NCI-H2196 (cell line): Measurements from ENCODE around the gene HEG1.
"Not testable (repeated sequence)": the region's sequence is repeated elsewhere in the genome, so short reads cannot be mapped to it uniquely, and the experiment has no call there.

ENCODE experiments used
- DNase-seq: peaks from one replicate; lab custom pipeline; 2025; ENCODE audit not compliant: unreplicated experiment; lab: John Stamatoyannopoulos, UW

The HEG1 gene, protein sequence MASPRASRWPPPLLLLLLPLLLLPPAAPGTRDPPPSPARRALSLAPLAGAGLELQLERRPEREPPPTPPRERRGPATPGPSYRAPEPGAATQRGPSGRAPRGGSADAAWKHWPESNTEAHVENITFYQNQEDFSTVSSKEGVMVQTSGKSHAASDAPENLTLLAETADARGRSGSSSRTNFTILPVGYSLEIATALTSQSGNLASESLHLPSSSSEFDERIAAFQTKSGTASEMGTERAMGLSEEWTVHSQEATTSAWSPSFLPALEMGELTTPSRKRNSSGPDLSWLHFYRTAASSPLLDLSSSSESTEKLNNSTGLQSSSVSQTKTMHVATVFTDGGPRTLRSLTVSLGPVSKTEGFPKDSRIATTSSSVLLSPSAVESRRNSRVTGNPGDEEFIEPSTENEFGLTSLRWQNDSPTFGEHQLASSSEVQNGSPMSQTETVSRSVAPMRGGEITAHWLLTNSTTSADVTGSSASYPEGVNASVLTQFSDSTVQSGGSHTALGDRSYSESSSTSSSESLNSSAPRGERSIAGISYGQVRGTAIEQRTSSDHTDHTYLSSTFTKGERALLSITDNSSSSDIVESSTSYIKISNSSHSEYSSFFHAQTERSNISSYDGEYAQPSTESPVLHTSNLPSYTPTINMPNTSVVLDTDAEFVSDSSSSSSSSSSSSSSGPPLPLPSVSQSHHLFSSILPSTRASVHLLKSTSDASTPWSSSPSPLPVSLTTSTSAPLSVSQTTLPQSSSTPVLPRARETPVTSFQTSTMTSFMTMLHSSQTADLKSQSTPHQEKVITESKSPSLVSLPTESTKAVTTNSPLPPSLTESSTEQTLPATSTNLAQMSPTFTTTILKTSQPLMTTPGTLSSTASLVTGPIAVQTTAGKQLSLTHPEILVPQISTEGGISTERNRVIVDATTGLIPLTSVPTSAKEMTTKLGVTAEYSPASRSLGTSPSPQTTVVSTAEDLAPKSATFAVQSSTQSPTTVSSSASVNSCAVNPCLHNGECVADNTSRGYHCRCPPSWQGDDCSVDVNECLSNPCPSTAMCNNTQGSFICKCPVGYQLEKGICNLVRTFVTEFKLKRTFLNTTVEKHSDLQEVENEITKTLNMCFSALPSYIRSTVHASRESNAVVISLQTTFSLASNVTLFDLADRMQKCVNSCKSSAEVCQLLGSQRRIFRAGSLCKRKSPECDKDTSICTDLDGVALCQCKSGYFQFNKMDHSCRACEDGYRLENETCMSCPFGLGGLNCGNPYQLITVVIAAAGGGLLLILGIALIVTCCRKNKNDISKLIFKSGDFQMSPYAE (N-terminal part only)

DNA sequence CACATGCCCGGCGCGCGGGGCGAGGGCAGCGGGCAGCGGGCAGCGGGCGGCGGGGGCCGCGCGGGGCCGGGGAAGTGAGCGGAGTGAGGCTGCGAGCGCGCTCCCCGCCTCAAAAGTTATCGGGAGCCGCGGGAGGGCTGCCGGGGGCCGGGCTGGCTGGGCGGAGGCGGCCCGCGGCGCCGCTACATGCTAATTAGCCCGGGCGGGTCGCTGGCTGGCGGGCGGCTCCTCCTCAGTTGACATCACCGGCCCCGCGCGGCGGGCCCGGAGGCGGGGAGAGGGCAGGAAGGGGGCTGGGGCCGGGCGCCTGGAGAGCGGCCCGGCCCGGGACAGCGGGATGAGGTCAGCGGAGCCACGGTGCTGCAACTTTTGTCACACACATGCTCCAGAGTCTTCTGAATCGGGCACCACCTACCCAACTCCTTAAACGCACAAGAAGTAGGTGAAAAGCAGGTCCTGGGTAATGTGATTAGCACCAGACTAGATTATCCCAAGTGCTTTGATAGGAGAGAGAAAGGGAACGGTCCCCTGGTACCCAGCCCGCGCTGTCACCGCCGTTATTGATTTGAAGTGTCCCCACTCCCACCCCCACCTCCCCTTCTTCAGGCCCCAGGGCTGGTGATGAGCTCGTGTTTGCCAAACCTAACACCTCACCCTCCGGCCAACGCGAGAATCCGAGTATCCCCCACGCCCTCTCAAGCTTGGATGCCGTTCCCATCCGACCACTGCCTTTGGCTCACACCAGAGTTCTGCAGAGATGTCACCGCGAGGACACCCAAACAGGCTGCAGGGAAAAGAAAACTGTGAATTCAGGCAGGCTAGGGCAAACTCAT is at the start of gene HEG1:
Gene HEG1, minus strand, starts transcription at position 85 of the 833 bp plus-strand sequence. CDS start 107 bp downstream, outside the sequence.
- DNase-seq, result peak; percentile 69

DNA sequence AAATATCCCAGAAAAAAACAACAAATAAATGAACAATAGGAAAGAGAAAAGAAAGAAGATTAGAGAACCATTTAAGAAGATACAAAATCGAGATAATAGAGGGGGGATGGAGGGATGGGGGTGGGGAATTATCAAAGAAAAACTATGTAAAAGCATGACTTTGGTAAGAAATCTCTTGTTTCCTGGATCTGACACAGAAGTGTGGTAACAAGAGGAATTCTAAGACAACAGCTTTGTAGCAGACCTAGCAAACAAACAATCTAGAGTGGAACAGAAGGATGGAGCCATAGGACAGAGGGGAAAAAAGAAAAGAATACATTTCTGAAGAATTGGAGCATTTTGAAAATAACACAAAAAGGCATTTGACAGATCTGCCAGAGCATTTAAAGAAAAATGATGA is 49.3 kb upstream of the HEG1 start:
- no peak for DNase-seq

DNA sequence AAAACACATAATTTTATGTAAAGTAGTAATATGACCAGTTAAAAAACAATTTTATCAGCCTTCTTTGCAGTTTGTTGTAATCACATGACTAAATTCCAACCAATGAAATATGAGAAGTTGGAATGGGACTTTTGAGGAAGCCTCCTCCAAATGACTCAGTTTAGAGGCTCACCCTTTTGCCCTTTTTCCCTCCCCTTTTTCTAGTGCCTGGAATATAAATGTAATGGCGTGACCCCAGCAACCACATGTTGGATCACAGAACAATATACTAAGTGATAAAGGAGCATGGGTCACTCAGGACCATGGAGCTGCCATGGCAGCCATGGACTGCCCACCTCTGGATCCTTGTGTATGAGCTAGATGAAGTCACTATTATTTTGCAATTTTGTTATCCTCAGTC is 48.8 kb upstream of the HEG1 start:
- DNase-seq, result no peak

DNA sequence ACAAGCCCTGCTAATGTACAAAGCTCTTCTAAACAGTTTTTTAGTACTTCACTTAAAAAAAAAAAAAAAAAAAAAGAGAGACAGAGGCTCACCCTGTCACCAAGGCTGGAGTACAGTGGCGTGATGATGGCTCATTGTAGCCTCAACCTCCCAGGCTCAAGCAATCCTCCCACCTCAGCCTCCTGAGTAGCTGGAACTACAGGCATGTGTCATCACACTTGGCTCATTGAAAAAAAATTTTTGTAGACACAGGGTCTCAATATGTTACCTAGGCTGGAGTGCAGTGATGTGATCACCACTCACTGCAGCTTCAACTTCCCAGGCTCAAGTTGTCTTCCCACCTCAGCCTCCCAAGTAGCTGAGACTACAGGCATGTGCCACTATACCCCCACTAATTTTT is 47.6 kb upstream of the HEG1 start:
- DNase-seq, result no peak

DNA sequence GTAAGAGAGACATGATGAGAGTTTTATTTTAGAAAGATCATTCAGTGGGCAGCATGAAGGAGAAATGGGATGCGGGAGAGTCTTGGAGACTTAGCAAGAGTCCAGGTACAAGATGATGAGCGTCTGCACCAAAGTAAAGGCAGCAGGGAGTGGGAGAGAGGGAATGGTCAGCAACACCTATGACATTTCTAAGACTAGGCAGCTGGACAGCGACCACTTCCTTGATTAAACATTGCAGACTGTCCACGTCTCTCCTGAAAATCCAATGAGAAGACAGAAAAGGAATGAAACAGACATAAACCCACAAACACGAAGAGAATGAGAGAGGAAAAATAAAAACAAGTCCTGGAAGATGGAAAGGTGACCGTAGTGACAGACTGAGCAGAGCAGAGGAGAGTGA is 46.7 kb upstream of the HEG1 start:
- DNase-seq, result no peak

DNA sequence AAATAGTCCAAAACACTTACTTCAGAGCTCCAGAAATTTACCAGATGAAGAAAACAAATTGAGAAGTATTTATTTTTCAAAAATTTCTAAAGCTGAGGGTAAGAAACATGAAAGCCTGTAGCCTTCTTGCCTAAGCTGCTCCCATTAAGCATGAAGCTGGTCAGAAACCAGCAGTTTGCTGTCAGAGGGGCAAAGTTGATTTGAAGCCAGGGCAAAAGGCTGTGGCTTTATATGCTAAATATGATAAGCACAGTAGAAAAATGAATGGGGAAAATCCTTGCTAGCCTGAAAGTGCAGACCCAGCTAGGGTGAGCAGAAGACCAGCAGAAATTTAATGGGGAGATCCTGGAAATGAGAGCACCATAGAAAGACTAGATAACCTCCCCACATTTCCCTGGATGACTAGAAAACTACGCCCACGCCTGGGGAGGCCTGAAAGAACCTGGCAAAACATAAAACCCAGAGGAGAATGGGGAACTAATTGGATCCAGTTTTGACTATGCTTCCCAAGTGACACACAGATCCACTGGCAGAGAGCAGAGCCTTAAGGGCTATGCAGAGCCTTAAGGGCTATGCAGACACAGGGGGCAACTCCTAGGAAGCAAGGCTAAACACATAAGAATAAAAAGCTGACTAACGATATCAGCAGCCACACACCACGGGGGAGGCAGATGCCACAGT is 43.0 kb upstream of the HEG1 start:
- no peak for DNase-seq

DNA sequence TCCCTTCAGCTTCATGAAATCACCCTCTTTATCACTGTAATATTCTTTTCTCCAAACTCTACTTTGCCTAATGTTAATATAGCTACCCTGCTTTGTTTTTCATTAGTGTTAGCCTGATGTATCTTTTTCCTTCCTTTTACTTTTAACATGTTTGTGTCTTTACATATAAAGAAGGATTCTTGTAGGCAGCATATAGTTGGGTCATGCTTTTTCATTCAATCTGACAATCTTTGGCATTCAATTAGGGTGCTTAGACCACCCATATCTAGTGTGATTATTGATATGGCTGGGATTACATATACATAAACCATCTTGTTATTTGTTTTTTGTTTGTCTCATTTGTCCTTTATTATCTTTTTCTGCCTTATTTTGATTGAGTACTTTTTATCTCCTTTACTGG is 34.9 kb upstream of the HEG1 start:
- no peak for DNase-seq

DNA sequence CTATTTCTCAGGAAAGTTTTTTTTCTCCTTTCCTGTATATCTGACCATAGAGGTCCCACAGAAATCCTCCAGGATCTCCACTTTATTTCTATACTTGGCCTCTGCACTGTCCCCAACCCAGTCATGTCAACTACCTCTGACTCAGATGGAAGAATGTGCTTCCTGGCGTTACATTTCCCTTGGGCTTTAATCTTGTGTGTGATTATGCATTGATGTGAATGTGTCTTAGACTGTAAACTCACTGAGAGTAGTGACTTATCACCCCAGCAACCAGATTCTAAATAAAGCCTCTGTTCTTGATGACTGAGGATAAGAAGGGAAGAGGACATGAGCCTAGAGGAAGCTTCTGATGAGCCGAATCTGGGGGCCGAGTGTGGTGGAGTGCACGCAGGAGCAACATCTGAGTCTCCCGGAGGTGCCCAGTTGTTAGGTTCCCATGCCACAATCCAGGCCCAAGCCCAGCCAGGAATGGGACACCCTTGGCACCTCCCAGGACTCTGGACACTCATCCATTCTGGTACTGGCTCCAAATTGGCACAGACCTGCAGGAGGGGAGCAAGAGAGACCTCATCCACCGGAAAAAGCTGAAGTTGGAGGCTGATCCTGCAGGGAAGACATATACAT is 32.1 kb upstream of the HEG1 start:
- DNase-seq, result no peak

DNA sequence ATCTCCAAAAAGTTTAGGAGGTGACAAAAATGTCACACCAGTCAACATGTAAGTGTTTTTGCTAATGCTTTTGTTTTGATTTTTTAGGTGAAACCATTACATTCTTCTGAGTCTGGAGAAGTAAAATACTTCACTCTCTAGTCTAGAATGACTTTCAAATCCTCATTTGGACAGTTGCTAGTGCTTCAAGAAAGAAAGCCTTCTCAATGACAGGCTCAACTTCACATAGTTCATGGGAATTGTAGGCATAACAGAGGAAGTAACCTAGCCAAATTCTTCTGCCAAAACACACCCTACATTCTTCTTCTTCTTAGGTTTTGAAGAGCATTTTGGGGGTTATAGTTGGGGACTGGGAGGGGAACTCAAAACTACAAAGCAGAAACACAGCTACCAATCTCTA is 29.4 kb upstream of the HEG1 start:
- no peak for DNase-seq

DNA sequence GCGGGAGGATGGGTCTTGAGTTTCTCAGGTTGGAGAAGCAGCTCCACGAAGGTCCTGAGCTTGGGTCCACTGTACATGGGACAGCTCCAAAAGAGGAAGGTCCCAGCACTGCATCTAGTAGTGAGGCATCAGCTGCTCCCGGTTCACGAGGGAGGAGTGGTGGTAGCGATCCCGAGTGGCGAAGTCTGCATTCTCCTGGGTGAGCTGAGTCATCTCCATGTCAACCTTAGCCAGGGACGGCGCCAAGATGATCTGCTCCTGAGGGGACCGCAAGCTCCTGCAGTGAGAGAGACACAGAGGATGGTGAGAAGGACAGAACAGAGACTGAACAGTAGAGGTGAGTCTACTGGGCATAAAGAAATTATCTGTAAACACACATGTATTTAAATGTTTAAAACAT is 28.0 kb upstream of the HEG1 start:
- DNase-seq, result no peak

DNA sequence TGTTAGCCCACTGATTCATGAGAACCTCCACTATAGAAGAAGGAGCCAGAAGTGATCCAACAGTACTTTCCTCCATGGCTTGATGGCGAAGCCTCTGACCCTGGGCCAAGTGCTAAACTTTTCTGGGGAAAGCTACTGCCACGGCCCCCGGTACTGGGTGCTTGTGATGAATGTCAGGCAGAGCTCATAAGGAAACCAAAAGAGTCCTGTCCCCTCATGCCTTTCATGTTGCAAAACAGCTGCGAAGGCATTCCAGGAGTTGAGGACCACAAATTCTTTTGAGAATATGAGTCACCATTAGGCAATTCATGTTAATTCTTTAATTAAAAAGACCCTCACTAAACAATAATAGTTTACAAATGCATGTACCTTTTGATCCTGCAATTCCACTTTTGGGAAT is 26.5 kb upstream of the HEG1 start:
- not testable (repeated sequence) for DNase-seq

DNA sequence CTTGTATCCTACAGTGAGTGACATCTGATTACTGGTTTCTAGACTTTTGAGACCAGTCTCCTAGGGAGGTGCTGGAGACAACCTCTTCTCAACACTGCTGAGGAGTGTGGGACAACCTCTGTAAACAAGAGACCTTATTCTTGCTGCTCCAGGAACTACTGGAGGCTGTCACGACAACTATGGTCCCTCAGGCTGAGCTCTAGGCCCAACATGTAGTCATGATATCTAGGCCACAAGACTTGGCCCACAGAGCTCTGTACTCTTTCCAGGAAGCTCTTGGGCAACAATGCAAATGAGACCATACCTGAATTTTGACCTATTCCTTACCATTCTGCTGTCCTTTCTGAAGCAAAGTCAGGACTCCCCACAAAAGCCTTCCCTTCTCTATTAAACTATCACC is 24.3 kb upstream of the HEG1 start:
- no peak for DNase-seq

DNA sequence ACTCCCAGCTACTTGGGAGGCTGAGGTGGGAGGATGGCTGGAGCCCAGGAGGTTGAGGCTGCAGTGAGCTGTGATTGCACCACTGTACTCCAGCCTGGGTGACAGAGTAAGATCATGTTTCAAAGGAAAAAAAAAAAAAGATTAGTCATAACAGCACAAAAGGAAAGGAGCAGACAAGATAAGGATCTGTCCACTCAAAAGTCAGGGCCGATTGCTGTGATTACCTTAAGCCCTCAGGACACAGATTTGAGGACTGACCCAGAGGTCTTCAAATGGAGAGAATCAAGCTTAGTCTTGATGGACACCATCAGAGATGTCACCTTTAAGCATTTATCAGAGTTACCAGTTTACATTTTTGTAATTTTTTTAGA is 23.9 kb upstream of the HEG1 start:
- DNase-seq, result peak; percentile 27

DNA sequence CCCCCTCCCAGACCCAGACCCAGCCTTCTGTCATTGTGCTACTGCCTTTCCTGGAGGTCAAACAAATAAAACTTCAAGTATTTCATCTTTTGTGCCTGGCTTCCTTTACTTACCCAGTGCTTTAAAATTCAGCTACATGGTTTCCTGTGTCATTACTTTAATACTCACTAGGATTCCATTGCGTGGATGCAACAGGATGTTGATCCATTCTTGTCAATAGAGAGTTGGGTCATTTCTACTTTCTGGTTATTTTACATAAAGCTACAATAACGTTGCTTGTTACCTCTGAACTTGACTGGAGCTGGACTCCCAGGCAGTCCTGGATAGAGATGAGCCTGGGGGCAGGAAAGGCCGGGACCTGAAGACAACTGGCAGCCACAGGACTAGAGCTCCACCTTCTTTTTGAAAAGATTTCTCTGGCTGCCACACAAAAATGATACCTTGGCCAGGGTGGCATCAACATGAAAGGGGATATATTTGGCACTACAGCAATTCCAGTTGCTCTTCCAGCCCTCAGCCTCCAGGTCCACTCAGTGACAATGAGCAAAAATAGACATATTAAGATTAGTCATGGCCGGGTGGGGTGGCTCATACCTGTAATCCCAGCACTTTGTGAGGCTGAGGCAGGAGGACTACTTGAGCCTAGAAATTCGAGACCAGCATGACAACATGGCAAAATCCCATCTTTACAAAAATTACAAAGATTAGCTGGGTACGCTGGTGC is 23.3 kb upstream of the HEG1 start:
- DNase-seq, result no peak

DNA sequence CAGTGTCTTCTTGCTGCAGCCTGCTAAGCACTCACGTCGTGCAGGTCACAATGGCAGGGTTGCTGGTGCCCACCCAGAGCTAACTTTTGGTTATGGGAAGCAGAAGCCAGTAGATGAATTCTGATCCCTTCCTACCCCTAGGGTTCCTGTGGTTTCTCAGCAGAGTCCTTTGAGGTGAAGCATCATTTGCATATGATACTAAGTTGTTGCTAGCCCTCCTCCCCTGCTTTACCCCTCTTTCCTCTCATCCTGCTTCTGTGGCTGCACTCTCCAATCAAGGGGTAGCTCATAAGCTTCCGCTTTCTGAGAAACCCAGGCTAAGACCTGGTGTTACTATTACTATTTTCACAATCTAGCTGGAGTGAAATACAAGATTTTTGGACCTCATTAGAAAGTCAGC is 22.1 kb upstream of the HEG1 start:
- no peak for DNase-seq

DNA sequence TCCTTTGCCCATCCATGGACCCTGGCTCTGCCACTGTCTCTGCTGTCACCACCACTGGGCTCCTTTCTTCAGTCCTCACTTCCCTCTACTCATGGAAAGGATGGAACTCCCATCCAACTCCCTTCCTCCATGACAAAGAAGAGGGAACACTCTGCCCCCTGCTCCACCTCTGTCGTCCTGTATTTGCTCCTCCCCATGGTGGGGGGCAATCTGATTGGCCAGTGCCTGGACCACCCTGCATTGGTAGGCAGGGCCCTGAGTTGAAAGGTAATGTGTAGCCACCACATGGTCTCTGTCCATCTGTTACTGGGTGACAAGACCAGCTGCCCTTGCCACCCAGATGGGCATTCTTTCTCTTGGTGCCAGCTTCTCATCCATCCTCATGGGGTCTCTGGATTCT is 20.7 kb upstream of the HEG1 start:
- no peak for DNase-seq

DNA sequence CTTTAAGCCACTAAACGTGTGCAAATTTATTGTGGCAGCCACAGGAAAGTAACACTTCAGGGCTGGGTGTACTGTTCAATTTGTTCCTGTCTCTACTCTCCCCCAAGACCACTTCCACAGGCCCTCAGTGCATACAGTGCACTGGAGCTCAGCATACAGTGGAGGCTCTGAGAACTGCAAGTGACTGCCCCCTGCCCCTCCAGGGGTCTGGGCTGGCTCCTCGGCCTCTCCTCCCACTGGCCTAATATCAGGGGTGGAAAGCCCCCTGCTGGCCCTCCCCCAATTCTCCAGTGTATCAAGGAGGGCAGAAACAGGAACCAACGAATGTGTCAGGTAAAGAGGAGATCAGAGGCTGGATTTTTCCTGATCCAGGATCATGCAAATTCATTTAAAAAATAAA is 19.9 kb upstream of the HEG1 start:
- no peak for DNase-seq

DNA sequence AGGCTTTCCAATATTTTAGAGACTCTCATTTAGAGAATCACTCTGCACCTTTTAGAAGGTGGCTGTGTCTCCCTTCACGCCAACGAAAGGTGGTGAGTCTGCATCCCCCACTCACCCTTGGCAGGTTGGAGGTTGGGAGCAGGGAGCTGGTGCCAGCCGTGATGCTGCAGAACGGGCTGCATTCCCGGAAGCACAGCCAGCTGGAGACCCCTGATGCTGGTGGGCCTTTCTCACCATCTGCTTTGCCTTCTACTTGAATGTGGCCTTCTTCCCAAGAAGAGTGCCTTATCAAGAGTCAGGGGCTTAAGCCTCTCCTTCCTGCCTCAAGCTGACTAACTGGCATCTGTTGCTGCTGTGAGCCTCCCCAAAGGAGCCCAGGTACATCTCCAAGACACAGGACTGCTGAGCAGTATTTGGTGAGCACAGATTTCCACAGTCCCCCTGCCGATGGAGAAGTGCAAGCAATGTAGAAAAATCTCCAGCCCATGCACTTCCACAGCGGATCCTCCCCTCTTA is 17.7 kb upstream of the HEG1 start:
- DNase-seq, result no peak
